ENCODE measurements around the gene MBD1.
A peak's percentile ranks its signal among the peaks of the same experiment; 100 is the strongest.

Gene MBD1

GRCh38 chr18:50279752-50280151, 1.6 kb downstream of the MBD1 start:
- TF ChIP-seq, protein P1, sequence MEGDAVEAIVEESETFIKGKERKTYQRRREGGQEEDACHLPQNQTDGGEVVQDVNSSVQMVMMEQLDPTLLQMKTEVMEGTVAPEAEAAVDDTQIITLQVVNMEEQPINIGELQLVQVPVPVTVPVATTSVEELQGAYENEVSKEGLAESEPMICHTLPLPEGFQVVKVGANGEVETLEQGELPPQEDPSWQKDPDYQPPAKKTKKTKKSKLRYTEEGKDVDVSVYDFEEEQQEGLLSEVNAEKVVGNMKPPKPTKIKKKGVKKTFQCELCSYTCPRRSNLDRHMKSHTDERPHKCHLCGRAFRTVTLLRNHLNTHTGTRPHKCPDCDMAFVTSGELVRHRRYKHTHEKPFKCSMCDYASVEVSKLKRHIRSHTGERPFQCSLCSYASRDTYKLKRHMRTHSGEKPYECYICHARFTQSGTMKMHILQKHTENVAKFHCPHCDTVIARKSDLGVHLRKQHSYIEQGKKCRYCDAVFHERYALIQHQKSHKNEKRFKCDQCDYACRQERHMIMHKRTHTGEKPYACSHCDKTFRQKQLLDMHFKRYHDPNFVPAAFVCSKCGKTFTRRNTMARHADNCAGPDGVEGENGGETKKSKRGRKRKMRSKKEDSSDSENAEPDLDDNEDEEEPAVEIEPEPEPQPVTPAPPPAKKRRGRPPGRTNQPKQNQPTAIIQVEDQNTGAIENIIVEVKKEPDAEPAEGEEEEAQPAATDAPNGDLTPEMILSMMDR (conservative IDR thresholded peaks at IDR 0.05; ENCODE audit: low read depth, low read length): no peak
- DNase-seq (ENCODE audit: low read depth): no peak
- peak overlapping the region; percentile 26 for H3K4me3 ChIP-seq (ENCODE audit: low read depth, low read length)

DNA sequence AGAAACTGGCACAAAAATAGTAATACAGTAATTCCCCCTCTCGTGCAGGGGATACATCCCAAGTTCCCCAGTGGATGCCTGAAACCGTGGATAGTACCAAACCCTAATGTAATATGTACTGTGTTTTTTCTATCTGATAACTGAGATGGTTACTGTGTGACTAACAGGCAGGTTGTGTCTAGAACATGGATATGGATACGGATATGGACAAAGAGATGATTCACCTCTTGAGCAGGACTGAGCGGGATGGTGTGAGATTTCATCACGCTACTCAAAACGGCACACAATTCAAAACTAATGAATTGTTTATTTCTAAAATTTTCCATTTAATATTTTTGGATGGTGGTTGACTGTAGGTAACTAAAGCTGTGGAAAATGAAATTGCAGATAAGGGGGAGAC, 3.4 kb downstream of the MBD1 start:
- DNase-seq (ENCODE audit: low read depth): peak; percentile 85
- no peak overlapping the region for H3K4me3 ChIP-seq (ENCODE audit: low read depth, low read length)
- TF ChIP-seq, protein P1 (conservative IDR thresholded peaks at IDR 0.05; ENCODE audit: low read depth, low read length): no peak

GRCh38 chr18:50276452-50276851, 4.9 kb downstream of the MBD1 start:
- DNase-seq (ENCODE audit: low read depth): no peak
- no peak overlapping the region for H3K4me3 ChIP-seq (ENCODE audit: low read depth, low read length)
- TF ChIP-seq, protein P1 (conservative IDR thresholded peaks at IDR 0.05; ENCODE audit: low read depth, low read length): no peak

- TF ChIP-seq, protein P1 (conservative IDR thresholded peaks at IDR 0.05; ENCODE audit: low read depth, low read length): no peak
- H3K4me3 ChIP-seq (ENCODE audit: low read depth, low read length): no peak overlapping the region
- DNase-seq (ENCODE audit: low read depth): no peak
Measured at GRCh38 chr18:50275503-50276036, 5.8 kb downstream of the MBD1 start.

GRCh38 chr18:50274941-50275340, 6.4 kb downstream of the MBD1 start:
- DNase-seq (ENCODE audit: low read depth): no peak
- TF ChIP-seq, protein P1 (conservative IDR thresholded peaks at IDR 0.05; ENCODE audit: low read depth, low read length): no peak
- H3K4me3 ChIP-seq (ENCODE audit: low read depth, low read length): no peak overlapping the region

- TF ChIP-seq, protein P1 (conservative IDR thresholded peaks at IDR 0.05; ENCODE audit: low read depth, low read length): no peak
- no peak for DNase-seq (ENCODE audit: low read depth)
- H3K4me3 ChIP-seq (ENCODE audit: low read depth, low read length): no peak overlapping the region
Measured at GRCh38 chr18:50274044-50274442, 7.3 kb downstream of the MBD1 start.
